HUES48 (cell line): ENCODE results near the gene BRD2.

ENCODE experiments used
- H3K27ac ChIP-seq: one replicate; pipeline ENCODE4 v1.7.0; 2013; ENCODE audit warnings: low read depth, low read length, inconsistent platforms
- H3K27me3 ChIP-seq: 2 replicates; pipeline ENCODE4 v1.6.1; 2013; ENCODE audit warnings: mild to moderate bottlenecking, low read length; ENCODE audit not compliant: control insufficient read depth, insufficient read depth
- H3K36me3 ChIP-seq: 2 replicates; pipeline ENCODE4 v1.6.1; 2013; ENCODE audit warnings: low read length; ENCODE audit not compliant: control insufficient read depth, insufficient read depth
- H3K4me1 ChIP-seq: 2 replicates; pipeline ENCODE4 v1.6.1; 2013; ENCODE audit warnings: mild to moderate bottlenecking, low read length; ENCODE audit not compliant: control insufficient read depth, insufficient read depth
- H3K4me3 ChIP-seq: 2 replicates; pipeline ENCODE4 v1.5.1; 2013; ENCODE audit warnings: mild to moderate bottlenecking, low read depth, low read length
- H3K9ac ChIP-seq: 2 replicates; pipeline ENCODE4 v1.6.1; 2013; ENCODE audit warnings: mild to moderate bottlenecking, low read depth, low read length, moderate library complexity
- H3K9me3 ChIP-seq: 2 replicates; pipeline ENCODE4 v1.6.1; 2013; ENCODE audit warnings: low read length; ENCODE audit not compliant: control insufficient read depth, insufficient read depth

The BRD2 gene

GRCh38 chr6:32967151-32968091 is 973 bp upstream of the BRD2 start:
- Histone ChIP-seq H3K4me3 (peak overlapping the region; percentile 89), H3K4me1 (peaks cover 9% of the 10 kb centered on the region; the same call in 1 of the 2 replicates), H3K9ac (peak overlapping the region; percentile 100)

GRCh38 chr6:32968867-32969684 is 682 bp downstream of the BRD2 start:
- H3K4me3 ChIP-seq: peak overlapping the region; percentile 89

More at GRCh38 chr6:32967151-32968091, 973 bp upstream of the BRD2 start:
- Histone ChIP-seq H3K27ac (peak overlapping the region; percentile 100), H3K27me3 (no peaks in the 10 kb centered on the region), H3K36me3 (peaks cover 7% of the 10 kb centered on the region), H3K9me3 (no peaks in the 10 kb centered on the region)

GRCh38 chr6:32969685-32970412 is 1.5 kb downstream of the BRD2 start:
- Histone ChIP-seq H3K4me3 (peak overlapping the region; percentile 89), H3K9me3 (no peaks in the 10 kb centered on the region), H3K27ac (peak overlapping the region; percentile 100), H3K36me3 (peaks cover 31% of the 10 kb centered on the region), H3K27me3 (no peaks in the 10 kb centered on the region), H3K9ac (peak overlapping the region; percentile 100), H3K4me1 (peaks cover 9% of the 10 kb centered on the region; the same call in 1 of the 2 replicates)

More at GRCh38 chr6:32968867-32969684, 682 bp downstream of the BRD2 start:
- Histone ChIP-seq H3K4me1 (peaks cover 9% of the 10 kb centered on the region; the same call in 1 of the 2 replicates), H3K9me3 (no peaks in the 10 kb centered on the region), H3K27ac (peak overlapping the region; percentile 100), H3K9ac (peak overlapping the region; percentile 100), H3K36me3 (peaks cover 23% of the 10 kb centered on the region), H3K27me3 (no peaks in the 10 kb centered on the region)

- peak overlapping the region; percentile 100 for H3K9ac ChIP-seq
- H3K4me1 ChIP-seq: peaks cover 12% of the 10 kb centered on the region; the same call in 1 of the 2 replicates
- H3K4me3 ChIP-seq: peak overlapping the region; percentile 89
- H3K27me3 ChIP-seq: no peaks in the 10 kb centered on the region
- peaks cover 39% of the 10 kb centered on the region for H3K36me3 ChIP-seq
- no peaks in the 10 kb centered on the region for H3K9me3 ChIP-seq
- H3K27ac ChIP-seq: peak overlapping the region; percentile 100
These were observed 2.2 kb downstream of the BRD2 start for GRCh38 chr6:32970413-32971241.

GRCh38 chr6:32971242-32971580 is 2.8 kb downstream of the BRD2 start:
- Histone ChIP-seq H3K27ac (peak overlapping the region; percentile 100), H3K4me3 (peak overlapping the region; percentile 89), H3K36me3 (peaks cover 45% of the 10 kb centered on the region), H3K27me3 (no peaks in the 10 kb centered on the region), H3K9ac (peak overlapping the region; percentile 100), H3K4me1 (peaks cover 12% of the 10 kb centered on the region; the same call in 1 of the 2 replicates), H3K9me3 (no peaks in the 10 kb centered on the region)

- peaks cover 50% of the 10 kb centered on the region for H3K36me3 ChIP-seq
- H3K4me3 ChIP-seq: peak overlapping the region; percentile 89
- no peaks in the 10 kb centered on the region for H3K9me3 ChIP-seq
- peak overlapping the region; percentile 100 for H3K9ac ChIP-seq
- no peaks in the 10 kb centered on the region for H3K27me3 ChIP-seq
- peaks cover 9% of the 10 kb centered on the region; the same call in 1 of the 2 replicates for H3K4me1 ChIP-seq
- peak overlapping the region; percentile 100 for H3K27ac ChIP-seq
These were observed 3.4 kb downstream of the BRD2 start for GRCh38 chr6:32971581-32972352.

GRCh38 chr6:32972353-32973143 is 4.2 kb downstream of the BRD2 start:
- Histone ChIP-seq H3K9ac (peak overlapping the region; percentile 92), H3K27me3 (no peaks in the 10 kb centered on the region), H3K36me3 (peaks cover 58% of the 10 kb centered on the region), H3K4me3 (peak overlapping the region; percentile 89), H3K27ac (peak overlapping the region; percentile 100), H3K4me1 (peaks cover 2% of the 10 kb centered on the region; the same call in 1 of the 2 replicates), H3K9me3 (no peaks in the 10 kb centered on the region)

GRCh38 chr6:32973144-32974015 is 5.0 kb downstream of the BRD2 start:
- Histone ChIP-seq H3K4me1 (peaks cover 2% of the 10 kb centered on the region; the same call in 1 of the 2 replicates), H3K27me3 (no peaks in the 10 kb centered on the region), H3K4me3 (peak overlapping the region; percentile 89), H3K9me3 (no peaks in the 10 kb centered on the region), H3K27ac (peak overlapping the region; percentile 100), H3K36me3 (peaks cover 66% of the 10 kb centered on the region), H3K9ac (peak overlapping the region; percentile 92)
